ENCODE measurements around the gene RHBDD1.

RHBDD1 gene

DNA sequence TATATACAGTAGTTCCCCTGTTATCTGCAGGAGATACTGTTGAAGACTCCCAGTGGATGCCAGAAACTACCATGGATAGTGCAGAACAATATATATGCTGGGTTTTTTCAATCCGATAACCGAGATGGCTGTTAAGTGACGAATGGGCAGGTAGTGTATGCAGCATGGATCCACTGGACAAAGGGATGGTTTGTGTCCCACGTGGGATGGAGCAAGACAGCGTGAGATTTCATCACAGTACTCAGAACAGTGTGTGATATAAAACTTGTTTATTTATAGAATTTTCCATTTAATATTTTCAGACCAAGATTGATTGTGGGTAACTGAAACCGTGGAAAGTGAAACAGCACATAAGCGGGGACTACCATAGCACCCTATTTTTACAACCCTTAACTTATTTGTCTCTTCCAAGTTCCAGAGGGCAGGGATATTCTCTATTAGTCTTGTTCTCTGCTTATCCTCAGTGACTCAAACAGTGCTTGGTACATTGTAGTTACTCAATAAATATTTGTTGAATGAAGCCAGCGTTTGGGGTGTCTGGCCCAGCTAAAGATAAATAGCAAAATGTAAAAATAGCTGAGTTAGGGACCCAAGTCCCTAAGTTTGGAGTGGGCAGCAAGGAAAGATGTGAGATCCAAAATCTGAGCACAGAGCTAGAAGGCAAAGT, 50.0 kb downstream of the RHBDD1 start:
- DNase-seq (ENCODE audit: low read depth in 3 of 3) = no peak

DNA sequence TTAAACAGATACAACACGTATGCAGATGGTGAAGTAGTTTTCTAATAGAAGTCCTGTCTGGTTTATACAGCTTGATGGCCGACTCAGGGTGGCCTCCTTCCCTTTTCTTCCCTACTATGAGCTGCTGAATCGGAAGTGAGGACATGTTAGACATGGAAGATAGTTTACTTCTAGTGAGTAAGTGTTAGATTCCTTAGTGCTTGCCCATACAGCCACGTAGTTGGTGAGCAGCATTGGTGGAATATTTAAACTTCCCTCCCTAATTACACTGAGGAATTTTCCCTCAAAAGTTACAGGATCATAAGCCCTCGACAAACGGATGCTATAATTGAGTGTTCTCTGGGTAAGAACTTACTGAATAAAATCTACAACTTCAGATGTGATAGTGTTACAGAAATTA, 52.1 kb downstream of the RHBDD1 start:
- no peak for DNase-seq (ENCODE audit: low read depth in 3 of 3)

DNA sequence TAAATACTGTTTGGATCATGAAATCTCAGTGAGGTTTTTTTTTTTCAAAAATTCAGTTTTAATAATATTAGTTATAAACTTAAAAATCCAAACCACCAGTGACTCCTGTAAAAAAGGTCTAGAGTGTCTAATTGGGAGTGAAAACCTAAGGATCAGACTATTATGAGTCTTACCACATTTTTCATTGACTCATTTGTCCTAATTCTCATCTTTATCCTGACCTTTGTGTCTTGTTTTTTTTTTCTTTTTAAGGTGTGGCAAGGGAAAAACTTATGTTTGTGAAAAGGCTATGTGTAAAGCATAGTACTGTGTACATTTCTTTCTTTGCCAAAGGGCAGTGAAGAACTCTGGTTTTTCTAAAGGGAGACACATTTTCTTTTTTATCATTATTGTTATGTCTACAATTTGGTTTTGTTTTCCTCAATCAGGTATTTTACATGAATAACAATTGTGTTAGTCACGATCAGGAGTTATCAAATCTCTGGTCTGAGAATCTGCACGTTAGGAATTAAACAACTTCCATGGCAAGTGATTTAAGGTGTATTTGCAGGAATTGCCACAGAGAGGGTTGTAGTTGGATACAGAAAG, 52.6 kb downstream of the RHBDD1 start:
- no peak for DNase-seq (ENCODE audit: low read depth in 3 of 3)

DNA sequence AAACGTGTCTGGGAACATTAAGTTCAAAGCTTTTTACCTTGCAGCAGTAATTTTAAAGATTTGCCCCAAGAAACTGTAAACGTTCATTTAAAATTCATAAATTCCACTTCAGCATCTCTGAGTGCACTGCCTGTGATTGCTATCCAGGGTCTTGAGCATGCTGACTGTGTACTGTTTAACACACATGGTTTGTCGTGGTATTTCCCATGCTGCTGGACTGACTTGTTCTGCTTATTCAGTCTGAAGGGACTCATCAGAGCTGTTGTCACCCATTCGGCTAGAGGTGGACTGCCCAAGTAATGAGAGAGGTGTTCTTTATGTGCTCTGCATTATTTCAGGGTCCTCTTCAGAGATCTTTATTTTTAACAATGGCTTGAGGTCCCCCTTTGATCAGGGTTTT, 53.1 kb downstream of the RHBDD1 start:
- DNase-seq (ENCODE audit: low read depth in 3 of 3) = no peak

DNA sequence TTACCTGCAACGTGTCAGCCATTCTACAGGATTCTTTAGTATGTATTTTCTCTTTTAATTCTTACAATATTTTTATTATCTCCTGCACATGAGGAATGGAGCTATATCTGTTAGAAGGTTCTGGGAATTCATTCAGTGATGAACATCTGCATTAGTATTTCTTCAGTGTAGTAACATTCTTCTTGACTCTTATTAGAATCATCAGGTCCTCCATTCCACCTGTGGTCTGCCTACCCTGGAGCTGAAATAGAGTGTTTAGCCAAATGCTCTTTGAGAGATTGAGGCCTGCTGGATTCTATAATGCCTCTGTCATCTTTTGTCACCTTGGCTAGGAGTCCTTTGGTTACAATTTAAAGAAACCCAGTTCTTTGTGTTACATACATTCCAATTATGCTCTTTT, 54.4 kb downstream of the RHBDD1 start:
- no peak for DNase-seq (ENCODE audit: low read depth in 3 of 3)

DNA sequence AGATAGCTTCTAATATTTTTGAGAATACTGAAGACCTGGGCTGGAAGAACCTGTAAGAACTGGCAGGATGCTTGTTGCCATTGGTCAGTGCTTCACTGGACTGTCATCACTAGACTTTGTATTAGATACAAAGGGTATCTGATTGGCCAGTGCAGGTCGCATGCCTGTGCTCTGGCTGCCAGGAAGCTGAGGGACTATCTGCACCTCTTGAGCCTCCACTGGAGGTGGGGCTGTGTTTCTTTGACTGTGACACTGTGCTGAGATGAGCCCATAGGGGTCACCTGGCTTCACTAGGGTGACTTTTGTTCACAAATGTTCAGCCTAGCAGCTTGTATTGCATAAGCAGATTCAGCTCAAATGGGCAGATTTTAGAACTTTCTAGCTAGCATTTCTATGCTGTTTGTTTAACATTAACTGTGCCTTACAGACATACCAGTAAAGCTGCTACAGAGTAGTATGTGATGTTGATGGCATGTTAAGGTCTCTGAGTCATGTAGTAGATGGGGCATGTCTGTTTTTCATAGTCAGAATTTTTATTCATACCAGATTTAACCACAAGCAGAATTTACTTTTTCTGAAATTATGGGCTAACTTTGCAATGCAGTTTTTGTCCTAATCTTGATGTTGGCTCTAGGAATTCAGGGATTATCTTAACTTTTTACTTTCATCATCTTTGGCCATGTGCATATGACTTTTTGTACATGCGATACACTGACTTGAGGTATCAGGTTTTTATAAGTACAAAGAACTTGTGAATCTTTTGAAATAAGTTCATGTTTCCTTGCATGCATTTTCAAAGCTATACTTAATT, 56.1 kb downstream of the RHBDD1 start:
- DNase-seq (ENCODE audit: low read depth in 3 of 3) = no peak

DNA sequence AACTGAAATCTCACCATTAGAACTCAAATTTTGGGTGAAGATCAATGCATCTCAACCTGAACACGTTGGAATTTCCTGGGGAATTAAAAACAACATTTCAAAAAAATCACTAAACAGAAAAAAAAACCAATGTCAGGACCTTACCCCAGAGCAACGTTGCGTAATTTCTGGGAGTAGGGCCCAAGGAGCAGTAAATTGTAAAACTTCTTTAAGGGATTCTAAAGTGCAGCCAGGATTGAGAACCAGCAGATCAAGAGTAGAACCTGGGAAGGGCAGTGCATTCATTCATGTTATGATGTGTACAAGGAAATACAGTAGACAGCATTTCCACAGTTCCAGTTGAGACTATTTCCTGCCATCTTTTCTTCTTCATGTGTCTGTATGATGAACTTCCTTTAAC, 56.9 kb downstream of the RHBDD1 start:
- no peak for DNase-seq (ENCODE audit: low read depth in 3 of 3)

DNA sequence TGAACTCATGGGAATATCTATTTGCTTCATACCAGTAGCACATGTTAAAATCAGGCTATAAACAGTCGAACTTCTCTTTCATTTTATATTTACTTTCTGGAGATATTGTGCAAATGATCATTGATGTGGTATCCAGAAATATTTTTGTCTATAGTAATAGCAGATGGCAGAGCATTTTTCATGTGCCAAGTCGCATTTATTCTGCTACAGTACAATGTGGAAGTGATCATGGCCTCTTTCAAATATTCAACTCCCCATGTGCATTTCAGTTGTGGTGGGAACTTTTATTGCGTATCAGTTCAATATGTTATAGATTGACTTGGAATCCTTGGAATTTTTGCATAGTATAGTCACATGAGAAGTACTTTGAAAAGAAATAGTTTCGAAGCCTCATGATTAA, 57.4 kb downstream of the RHBDD1 start:
- no peak for DNase-seq (ENCODE audit: low read depth in 3 of 3)

DNA sequence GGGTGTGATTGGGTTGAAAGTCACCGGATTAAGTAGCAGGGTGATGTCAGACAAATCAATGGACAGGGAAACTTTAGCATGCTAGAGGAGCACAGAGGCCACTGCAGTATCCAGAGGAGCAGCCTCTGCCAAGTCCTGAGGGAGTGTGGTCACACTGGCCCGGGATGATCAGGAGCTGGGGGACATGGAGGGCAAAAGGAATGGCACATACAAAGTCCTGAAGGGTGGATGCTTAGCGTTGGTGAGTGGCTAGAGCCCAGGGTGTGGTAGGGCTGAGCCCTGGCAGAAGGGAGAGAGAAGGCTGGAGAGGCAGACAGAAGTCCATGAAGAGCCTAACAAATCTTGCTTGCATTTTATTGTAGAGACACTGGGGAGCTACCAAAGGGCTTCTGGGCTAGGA, 58.9 kb downstream of the RHBDD1 start:
- no peak for DNase-seq (ENCODE audit: low read depth in 3 of 3)

DNA sequence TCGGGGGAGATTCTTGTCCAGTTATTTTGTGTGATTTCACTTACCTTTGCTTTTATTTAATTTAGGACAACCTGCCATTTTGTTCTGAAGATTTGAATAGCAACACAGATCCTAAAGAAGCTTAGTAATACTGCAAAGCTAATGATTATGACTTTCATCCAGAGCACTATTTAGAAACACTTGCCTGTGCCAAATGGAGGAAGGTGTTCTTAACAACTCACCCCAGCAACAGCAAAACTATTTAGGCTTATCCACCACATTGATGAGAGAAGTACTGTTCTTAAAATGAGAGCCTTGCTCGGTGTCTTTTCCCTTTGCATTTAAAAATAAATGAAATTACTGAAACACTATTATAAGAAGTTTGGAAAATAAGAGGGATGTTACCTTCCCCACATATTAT, 59.7 kb downstream of the RHBDD1 start:
- DNase-seq (ENCODE audit: low read depth in 3 of 3) = no peak

DNA sequence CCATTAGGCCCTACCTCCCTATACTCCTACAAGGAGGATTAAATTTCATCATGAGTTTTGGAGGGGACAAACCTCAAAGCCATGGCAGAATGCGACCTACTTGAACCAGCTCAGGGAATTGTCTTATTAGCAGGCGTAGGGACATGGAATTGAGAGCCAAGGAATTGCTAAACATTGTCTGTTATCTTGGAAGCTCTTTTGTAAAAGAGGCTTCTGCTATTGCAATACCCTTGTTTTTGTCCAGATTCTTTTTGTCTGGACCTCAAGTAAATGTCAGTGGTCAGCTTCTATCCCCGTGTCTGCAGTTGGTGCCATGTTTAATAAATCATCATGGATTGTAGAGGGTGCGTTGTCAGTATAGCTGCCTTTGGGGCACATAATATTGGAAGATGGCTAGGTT, 62.3 kb downstream of the RHBDD1 start:
- DNase-seq (ENCODE audit: low read depth in 3 of 3) = no peak

DNA sequence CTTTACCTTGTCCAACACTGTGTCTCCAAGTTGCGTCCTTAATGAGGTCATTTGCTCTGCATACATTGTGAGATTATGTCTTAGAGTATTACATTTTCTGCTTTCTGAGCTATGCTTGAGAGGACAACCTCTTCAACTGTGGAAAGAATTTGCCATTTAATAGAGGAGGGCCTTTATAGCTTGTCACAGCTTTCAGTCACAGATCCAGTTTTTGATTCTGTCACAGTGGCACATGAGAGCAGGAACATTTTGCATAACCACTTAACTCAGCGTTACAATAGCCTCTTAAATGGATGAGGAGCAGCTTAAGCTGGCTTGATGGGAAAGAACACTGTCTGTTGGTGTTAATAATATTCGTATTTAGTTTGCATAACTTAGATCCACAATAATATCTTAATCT, 63.0 kb downstream of the RHBDD1 start:
- no peak for DNase-seq (ENCODE audit: low read depth in 3 of 3)

DNA sequence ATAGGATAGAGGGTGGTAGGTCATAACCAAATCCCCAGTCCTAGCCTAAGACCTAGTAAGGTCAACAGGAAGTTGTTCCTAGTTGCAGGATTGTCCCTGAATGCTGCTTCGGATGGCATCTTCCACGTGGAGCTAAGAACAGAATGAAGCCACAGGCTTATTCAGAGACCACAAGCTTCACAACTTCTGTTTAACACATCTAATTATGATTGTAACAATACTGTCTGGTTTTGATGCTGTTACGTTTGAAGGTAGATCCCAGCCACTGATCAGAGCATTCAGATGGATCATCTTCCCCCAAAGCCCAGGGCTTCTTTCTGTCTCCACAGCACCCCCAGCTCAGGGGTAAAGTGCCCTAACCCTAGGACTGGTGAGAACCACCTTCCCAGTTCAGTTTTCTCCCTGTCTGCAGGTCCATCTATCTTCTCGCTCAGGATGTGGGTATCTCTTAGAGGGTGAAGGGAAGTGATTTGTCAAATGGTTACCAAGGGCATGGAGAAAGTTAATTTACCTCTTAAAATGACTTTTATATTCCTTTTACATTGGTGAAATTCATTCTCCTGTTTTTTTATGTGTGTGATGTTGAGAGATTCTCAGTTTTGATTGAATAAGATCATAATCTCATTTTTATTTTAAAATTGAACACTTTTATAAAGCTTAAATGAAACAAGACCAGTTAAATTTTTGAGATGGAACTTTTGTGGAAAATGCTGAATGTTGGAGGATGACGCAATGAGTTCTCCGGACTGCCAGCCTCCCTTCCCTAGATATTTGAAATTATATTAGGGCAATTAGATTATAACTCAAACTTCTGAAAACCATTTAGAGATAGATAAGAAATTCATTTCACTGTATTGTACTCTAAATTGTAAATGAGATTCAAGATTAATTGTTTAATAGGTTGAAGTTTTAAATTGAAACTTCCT, 66.5 kb downstream of the RHBDD1 start:
- DNase-seq (ENCODE audit: low read depth in 3 of 3) = no peak

DNA sequence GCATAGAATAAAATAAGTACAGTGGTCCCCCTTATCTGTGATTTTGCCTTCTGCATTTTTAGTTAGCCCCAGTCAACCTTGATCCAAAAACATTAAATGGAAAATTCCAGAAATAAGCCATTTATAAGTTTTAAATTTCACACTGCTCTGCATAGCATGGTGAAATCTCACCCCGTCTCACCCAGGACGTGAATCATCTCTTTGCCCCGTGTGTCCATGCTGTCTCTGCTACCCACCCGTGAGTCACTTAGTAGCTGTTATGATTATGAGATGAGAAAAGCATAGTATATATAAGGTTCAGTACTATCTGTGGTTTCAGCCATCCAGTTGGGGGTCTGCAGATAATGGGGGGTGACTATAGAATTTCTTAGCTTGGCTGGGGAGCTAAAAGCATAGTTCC, 67.3 kb downstream of the RHBDD1 start:
- no peak for DNase-seq (ENCODE audit: low read depth in 3 of 3)

DNA sequence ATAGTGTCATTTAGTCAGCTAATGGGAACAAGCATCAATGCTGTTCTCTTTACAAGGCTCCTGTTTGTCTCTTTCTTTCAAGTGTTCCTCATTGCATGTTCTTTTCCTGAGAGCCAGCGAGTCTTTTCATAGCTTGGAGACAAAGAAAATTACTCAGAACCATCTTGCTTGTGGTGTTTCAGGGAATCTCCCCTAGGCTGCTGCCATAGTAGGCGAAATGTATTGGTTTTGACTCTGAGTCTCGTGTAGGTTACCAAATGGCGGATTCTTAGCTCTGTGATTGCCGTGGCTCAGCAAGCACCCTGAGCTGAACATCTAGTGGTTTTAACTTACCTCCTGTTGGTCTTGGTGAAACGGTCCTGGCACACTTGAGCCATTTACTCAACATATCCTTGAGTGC, 68.7 kb downstream of the RHBDD1 start:
- DNase-seq (ENCODE audit: low read depth in 3 of 3) = no peak

DNA sequence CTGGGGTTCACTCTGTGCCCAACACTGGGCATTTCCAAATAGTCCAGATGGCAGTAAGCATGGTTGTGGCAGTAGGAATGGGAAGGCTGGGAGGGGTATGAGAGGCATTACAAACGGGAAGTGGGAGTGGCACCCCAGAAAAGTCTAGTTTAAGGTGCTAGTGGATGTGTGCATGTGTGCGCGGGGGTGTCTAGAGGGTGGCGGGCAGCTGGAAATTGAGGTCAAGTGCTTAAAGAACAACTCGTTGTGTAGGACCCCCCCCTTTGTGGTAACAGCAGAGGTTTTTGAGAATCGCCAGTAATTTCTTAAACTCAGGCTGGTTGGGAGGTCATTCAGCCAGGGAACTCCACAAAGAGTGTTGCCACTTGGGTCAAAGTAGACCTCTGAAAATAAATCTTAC, 69.9 kb downstream of the RHBDD1 start:
- no peak for DNase-seq (ENCODE audit: low read depth in 3 of 3)

DNA sequence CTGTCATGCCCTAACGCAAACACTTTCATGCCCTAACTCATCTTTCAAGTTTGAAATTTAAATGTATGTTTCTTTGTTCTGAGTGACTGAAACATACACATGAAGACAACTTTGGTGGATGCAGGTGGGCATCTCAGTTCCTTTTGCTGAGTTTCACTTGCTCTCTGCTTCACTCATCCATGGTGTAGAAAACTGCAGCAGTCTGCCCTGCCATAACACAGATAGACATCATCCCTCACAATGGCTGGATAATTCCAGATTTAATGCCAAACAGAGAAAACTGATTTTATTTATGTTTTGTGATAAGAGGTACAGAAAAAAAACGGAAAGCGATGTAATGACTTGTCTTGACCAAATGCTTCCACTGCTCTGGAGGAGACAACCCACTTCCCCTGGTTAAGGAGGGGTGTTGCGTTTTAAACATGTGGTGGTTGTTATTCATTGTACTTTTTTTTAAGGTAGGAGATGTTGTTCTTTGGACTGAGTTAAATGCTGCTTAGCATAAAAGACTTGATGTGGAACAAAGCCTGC, 70.4 kb downstream of the RHBDD1 start:
- DNase-seq (ENCODE audit: low read depth in 3 of 3) = no peak

DNA sequence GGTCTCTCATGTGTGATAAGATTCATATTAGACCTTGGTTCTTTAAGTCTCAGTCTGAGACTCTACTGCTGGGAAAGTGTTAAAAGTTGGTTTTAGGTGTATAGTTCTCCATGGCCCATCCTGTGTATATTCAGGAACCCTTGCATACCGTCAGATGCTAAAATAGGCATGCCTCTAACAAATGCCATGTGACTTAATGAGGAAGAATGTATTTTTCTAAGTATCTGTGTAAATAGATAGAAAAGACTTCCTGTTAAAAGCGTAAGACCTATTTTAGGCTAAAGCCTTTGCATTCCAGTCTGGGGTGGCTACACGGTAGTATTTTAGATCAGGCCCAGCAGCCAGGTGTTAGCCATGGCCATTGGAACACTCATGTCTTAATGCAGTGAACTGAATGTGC, 73.3 kb downstream of the RHBDD1 start:
- no peak for DNase-seq (ENCODE audit: low read depth in 3 of 3)

DNA sequence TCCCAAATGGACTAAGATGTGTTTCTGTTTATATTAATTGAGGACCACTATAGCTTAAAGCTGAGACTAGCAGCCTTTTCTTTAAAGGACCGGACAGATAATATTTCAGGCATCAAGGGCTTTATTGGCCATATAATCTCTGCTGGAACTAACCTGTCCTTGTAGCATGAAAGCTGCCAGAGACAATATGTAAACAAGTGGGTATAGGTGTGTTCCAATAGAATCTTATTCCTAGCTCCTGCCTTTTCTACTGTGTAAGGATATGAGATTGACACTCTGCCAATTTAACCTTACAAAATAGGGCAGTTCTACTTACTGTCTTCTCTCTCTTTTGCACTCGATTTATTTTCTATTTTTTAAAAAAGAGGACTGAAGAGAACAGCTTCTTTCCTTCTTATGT, 74.0 kb downstream of the RHBDD1 start:
- no peak for DNase-seq (ENCODE audit: low read depth in 3 of 3)

DNA sequence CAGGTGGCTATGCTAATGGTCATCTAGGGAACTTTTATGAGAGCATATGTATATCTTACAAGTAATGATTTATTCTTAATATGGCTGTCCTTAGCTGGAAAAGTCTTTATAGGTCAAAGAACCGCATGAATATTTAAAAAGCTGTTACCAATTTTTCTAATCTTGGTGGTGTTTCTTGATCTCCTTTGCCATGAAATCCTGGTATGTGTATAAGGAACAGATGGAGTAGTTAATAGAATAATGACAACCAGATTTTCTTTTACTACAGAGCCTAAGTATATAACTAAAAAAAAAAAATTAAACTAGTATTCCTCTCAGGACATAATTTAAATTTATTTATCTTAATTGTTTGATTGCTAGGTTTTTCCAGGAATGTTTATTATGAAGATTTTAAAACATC, 74.5 kb downstream of the RHBDD1 start:
- no peak for DNase-seq (ENCODE audit: low read depth in 3 of 3)

DNA sequence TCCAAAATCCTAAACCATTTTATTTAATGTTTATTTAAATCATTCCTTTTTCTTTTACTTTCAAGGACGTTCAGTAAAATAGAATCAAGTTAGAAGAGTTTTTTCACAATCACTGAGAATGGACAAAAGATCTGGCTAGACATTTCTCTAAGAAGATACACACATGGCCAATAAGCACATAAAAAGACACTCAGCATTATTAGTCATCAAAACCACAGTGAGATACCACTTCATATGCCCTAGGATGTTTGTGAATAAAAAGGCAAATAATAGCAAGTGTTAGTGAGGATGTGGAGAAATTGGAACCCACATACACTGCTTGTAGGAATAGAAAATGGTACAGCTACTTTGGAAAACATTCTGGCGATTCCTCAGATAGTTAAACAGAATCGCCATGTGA, 76.1 kb downstream of the RHBDD1 start:
- DNase-seq (ENCODE audit: low read depth in 3 of 3) = no peak

DNA sequence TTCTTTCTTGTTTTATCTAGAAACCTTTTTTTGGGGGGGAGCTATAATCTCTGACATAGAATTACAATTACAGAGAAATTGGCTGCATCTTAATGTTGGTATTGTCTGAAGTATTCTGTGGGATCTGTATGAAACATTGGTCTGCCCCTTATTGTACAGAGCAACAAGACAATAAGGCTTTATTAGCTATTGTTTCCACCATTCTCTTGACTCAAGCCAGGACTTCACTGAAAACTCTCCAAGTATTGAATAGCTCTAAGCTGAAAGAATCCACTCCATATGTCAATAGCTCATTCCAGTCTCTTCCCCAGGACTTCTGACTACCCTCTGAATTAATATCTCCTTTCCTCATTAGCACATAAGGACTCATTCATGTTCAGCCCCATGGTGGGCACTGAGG, 77.8 kb downstream of the RHBDD1 start:
- DNase-seq (ENCODE audit: low read depth in 3 of 3) = no peak

Measured in stimulated activated CD4-positive, alpha-beta T cell treated with anti-CD3 and anti-CD28 coated beads, TNF-alpha, amount 100 ng/mL, for 24 hours (primary cell).